Smooth muscle cell (in vitro differentiated cells): ENCODE measurements around the gene PPP4R3B. TPM values are rescaled to one million over a fixed set of nuclear protein-coding genes. Genes with fewer than 3 reads are reported as not detected.
A peak's percentile ranks its signal among the peaks of the same experiment; 100 is the strongest.

ENCODE experiments used
- DNase-seq: peaks from one replicate; lab custom pipeline; 2025; ENCODE audit not compliant: unreplicated experiment; lab: John Stamatoyannopoulos, UW
- H2AFZ ChIP-seq: fragments of 200-600 bp; sonication (generic); 2 replicates; pipeline ENCODE4 v1.6.0; 2016; ENCODE audit warnings: antibody characterized with exemption, low read depth, mild to moderate bottlenecking
- H3F3A ChIP-seq: fragments of 200-600 bp; sonication (generic); 2 replicates; pipeline ENCODE4 v1.6.0; 2017; ENCODE audit warnings: antibody characterized with exemption, low read depth
- H3K27ac ChIP-seq: fragments of 200-600 bp; sonication (generic); 2 replicates; pipeline ENCODE4 v1.5.1; 2016; ENCODE audit warnings: low read depth, mild to moderate bottlenecking
- H3K27me3 ChIP-seq: fragments of 200-600 bp; sonication (generic); 2 replicates; pipeline ENCODE4 v1.6.1; 2016; ENCODE audit warnings: low read depth, mild to moderate bottlenecking
- H3K36me3 ChIP-seq: fragments of 200-600 bp; sonication (generic); 2 replicates; pipeline ENCODE4 v1.5.1; 2016; ENCODE audit warnings: low read depth
- H3K4me1 ChIP-seq: fragments of 200-600 bp; sonication (generic); 2 replicates; pipeline ENCODE4 v1.5.1; 2016; ENCODE audit warnings: low read depth
- H3K4me2 ChIP-seq: fragments of 200-600 bp; sonication (generic); 2 replicates; pipeline ENCODE4 v1.6.0; 2016; ENCODE audit warnings: mild to moderate bottlenecking
- H3K4me3 ChIP-seq: fragments of 200-600 bp; sonication (generic); 2 replicates; pipeline ENCODE4 v1.5.1; 2016; ENCODE audit warnings: mild to moderate bottlenecking
- H3K79me2 ChIP-seq: fragments of 200-600 bp; sonication (generic); 2 replicates; pipeline ENCODE4 v1.6.0; 2016; ENCODE audit warnings: low read depth, mild to moderate bottlenecking
- H3K9ac ChIP-seq: fragments of 200-600 bp; sonication (generic); 2 replicates; pipeline ENCODE4 v1.6.0; 2016; ENCODE audit warnings: low read depth
- H3K9me3 ChIP-seq: fragments of 200-600 bp; sonication (generic); replicated peaks from 2 replicates; pipeline ENCODE4 v1.5.1; 2016; ENCODE audit warnings: low read depth
- H4K20me1 ChIP-seq: fragments of 200-600 bp; sonication (generic); 2 replicates; pipeline ENCODE4 v1.6.0; 2016; ENCODE audit warnings: low read depth
- CTCF ChIP-seq: fragments of 200-600 bp; sonication (generic); IDR thresholded peaks from 2 replicates; pipeline ENCODE4 v1.5.1; 2017; ENCODE audit warnings: borderline replicate concordance, mild to moderate bottlenecking, antibody characterized with exemption; ENCODE audit not compliant: insufficient read depth, poor library complexity, severe bottlenecking
- WGBS: methylation state at CpG from one replicate; pipeline ENCODE4 v1.1.7; 2016; ENCODE audit warnings: low lambda C conversion rate; 5-methylcytosine and 5-hydroxymethylcytosine counted together
- polyA plus RNA-seq: library from polyadenylated mRNA; unstranded; fragments of >200 nt; fragmentation: Nextera tagmentation; extraction: Ambion mirVana; gene quantifications from 2 replicates; pipeline ENCODE4 v1.2.1, GENCODE V29; 2016
- total RNA-seq: library from RNA; depleted of rRNA; stranded (reverse); fragments of >200 nt; gene quantifications from 2 replicates; pipeline ENCODE4 v1.2.3, GENCODE V29; 2014

PPP4R3B gene
- total and polyA plus RNA-seq, 2 experiments from 2014 or later: 22.8 to 57.1 TPM

- H3K27ac ChIP-seq: no peak overlapping the region
- H3K36me3 ChIP-seq: peaks cover 27% of the 10 kb centered on the region
- no peaks in the 10 kb centered on the region for H3K4me1 ChIP-seq
- no peaks in the 10 kb centered on the region for H3K9me3 ChIP-seq
- no peak overlapping the region for H3K4me3 ChIP-seq
- TF ChIP-seq CTCF: no peak
- H3K79me2 ChIP-seq: no peaks in the 10 kb centered on the region
- WGBS: 91% methylated on average over 3 of the region's 3 CpGs
- H3K27me3 ChIP-seq: no peaks in the 10 kb centered on the region
- no peaks in the 10 kb centered on the region for H3F3A ChIP-seq
- no peak overlapping the region for H3K4me2 ChIP-seq
- H4K20me1 ChIP-seq: peaks cover 3% of the 10 kb centered on the region
- DNase-seq: no peak
- no peak overlapping the region for H2AFZ ChIP-seq
- H3K9ac ChIP-seq: no peak overlapping the region
These were observed 56.6 kb downstream of the PPP4R3B start for GRCh38 chr2:55560855-55561254.

DNA sequence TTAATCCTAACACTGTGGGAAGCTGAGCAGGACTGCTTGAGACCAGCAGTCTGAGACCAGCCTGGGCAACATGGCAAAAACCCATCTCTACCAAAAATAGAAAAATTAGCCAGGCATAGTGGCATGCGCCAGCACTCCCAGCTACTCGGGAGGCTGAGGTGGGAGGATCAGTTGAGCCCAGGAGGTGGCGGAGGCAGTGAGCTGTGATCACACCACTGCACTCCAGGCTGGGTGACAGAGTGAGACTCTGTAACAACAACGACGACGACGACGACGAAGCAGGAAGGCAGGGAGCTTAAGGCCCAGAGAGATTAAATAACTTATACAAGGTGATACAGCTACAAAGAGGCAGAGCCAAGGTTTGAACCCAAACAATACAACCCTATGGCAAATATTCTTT, 60.6 kb downstream of the PPP4R3B start:
- Histone ChIP-seq H3K27ac (peak overlapping the region; percentile 1), H3K4me2 (no peak overlapping the region), H3K79me2 (no peaks in the 10 kb centered on the region), H3F3A (no peaks in the 10 kb centered on the region), H3K9me3 (no peaks in the 10 kb centered on the region), H3K4me1 (no peaks in the 10 kb centered on the region), H2AFZ (no peak overlapping the region), H3K27me3 (no peaks in the 10 kb centered on the region), H3K4me3 (no peak overlapping the region), H4K20me1 (peaks cover 24% of the 10 kb centered on the region), H3K9ac (no peak overlapping the region), H3K36me3 (no peaks in the 10 kb centered on the region)
- no peak for DNase-seq
- no peak for TF ChIP-seq CTCF
- 87% methylated on average over 9 of the region's 9 CpGs for WGBS

DNA sequence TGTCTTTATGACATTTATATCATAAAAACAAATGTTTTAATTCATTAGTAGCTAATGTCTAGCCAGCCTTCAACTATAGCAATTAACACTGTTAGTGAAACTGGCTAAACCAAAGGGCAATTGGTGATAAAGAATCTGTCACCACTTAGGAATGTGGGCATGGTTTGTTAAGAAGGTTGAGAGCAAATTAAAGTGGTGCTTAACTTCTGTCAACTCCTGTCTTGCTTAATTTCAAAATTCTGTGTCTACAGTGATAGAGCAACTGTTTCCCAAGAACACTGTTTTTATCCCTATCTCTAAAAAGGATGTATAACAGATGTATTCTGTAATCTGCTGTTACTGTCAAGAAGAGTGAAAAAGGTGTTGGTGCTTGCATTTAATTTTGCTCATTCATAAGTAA, 61.4 kb downstream of the PPP4R3B start:
- Histone ChIP-seq H3K9ac (no peak overlapping the region), H4K20me1 (peaks cover 25% of the 10 kb centered on the region), H3K4me1 (no peaks in the 10 kb centered on the region), H3K4me2 (peak overlapping the region; percentile 36), H3F3A (no peaks in the 10 kb centered on the region), H3K9me3 (no peaks in the 10 kb centered on the region), H3K27me3 (no peaks in the 10 kb centered on the region), H3K79me2 (no peaks in the 10 kb centered on the region), H3K36me3 (no peaks in the 10 kb centered on the region), H3K4me3 (no peak overlapping the region), H3K27ac (peak overlapping the region; percentile 1), H2AFZ (no peak overlapping the region)
- TF ChIP-seq CTCF: no peak
- DNase-seq: no peak

DNA sequence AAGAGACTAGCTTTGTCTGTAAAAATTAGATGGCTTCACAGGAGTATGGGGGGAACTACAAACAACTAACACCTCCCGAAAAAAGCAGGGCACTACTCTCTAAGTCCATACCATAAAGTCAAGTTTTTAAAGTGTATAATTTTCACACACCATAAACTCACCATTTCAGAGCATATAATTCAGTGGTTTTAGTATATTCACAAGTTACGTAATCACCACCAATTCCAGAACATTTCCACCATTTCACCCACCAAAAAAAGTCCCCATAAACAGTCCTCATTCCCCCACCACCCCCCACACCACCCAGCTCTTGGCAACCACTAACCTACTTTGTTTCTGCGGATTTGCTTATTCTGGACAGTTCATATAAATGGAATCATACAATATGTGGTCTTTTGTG, 64.1 kb downstream of the PPP4R3B start:
- H3K27ac ChIP-seq: no peak overlapping the region
- WGBS: 92% methylated on average over 3 of the region's 3 CpGs
- no peak for TF ChIP-seq CTCF

More for the DNA sequence above, 64.1 kb downstream of the PPP4R3B start:
- Histone ChIP-seq H4K20me1 (peaks cover 37% of the 10 kb centered on the region), H3K9ac (no peak overlapping the region), H3K4me2 (no peak overlapping the region), H3K27me3 (no peaks in the 10 kb centered on the region), H3K4me1 (no peaks in the 10 kb centered on the region), H2AFZ (no peak overlapping the region), H3K36me3 (no peaks in the 10 kb centered on the region), H3K79me2 (no peaks in the 10 kb centered on the region), H3K9me3 (no peaks in the 10 kb centered on the region), H3F3A (no peaks in the 10 kb centered on the region), H3K4me3 (no peak overlapping the region)
- DNase-seq: no peak
